HCT116 (cell line): ENCODE measurements around the gene THRB. TPM values are rescaled to one million over a fixed set of nuclear protein-coding genes. Genes with fewer than 3 reads are reported as not detected.

ENCODE experiments used
- ATAC-seq: fragments of 200-7000 bp; cut with Tn5 transposase; 2 replicates; pipeline ENCODE4 v1.9.1; 2020; ENCODE audit warnings: mild to moderate bottlenecking, moderate library complexity
- BruUV-seq: library from RNA; stranded (reverse); fragments of 400-500 nt; replicated peaks from 2 replicates; lab custom pipeline; 2021; lab: Mats Ljungman, UMichigan
- CTCF ChIA-PET: fragments of 300-600 bp; sonication (Branson Sonifier 250); formaldehyde crosslinking; loops from one replicate; lab custom pipeline; 2021; ENCODE audit warnings: antibody characterized with exemption; lab: Charles Lee
- POLR2A ChIA-PET: fragments of 300-600, 350-600 bp; sonication (Branson Sonifier 250); formaldehyde crosslinking; loops from one replicate; lab custom pipeline; 2021; ENCODE audit warnings: antibody characterized with exemption; lab: Charles Lee
- RAD21 ChIA-PET, 2 experiments: fragments of 300-600 bp; sonication (Branson Sonifier 250); formaldehyde crosslinking; loops; one replicate each; lab custom pipeline; 2023; ENCODE audit warnings: low total read pairs in 2 of 2; ENCODE audit not compliant: uncharacterized antibody in 2 of 2, unreplicated experiment in 2 of 2, low non-redundant PET in 1 of 2; lab: Charles Lee
- DNase-seq: peaks from one replicate; pipeline ENCODE4 v3.0.0-alpha.2; 2010; ENCODE audit warnings: low read depth, low spot score
- H2AFZ ChIP-seq: fragments of 200-600 bp; shearing (Covaris generic), sonication (generic); 2 replicates; pipeline ENCODE4 v1.6.1; 2017; ENCODE audit warnings: low read depth, mixed run types, mixed read lengths, antibody characterized with exemption, low read length; ENCODE audit not compliant: poor library complexity, severe bottlenecking
- H3K27ac ChIP-seq: 2 replicates; pipeline ENCODE4 v1.5.1; 2012; ENCODE audit warnings: low read depth, low read length
- H3K27me3 ChIP-seq: fragments of 200-600 bp; sonication (generic); 2 replicates; pipeline ENCODE4 v1.6.1; 2016; ENCODE audit warnings: mixed run types, low read length, mixed read lengths; ENCODE audit not compliant: insufficient read depth
- H3K36me3 ChIP-seq, 2 experiments: fragments of 200-500 bp in 1 of 2; fragments of 200-600 bp in 1 of 2; sonication (Bioruptor generic) in 1 of 2; sonication (generic) in 1 of 2; 2 replicates each; pipeline versions ENCODE4 v1.5.1 to v1.6.1; 2014 to 2016; ENCODE audit warnings: low read length in 2 of 2, inconsistent platforms in 1 of 2, mixed read lengths in 1 of 2, mixed run types in 1 of 2; ENCODE audit not compliant: insufficient read depth in 2 of 2, control insufficient read depth in 1 of 2
- H3K4me1 ChIP-seq, 2 experiments: fragments of 200-600 bp in 1 of 2; sonication (generic) in 1 of 2; 2 replicates each; pipeline versions ENCODE4 v1.5.1 to v1.6.1; 2012 to 2017; ENCODE audit warnings: low read length in 2 of 2, inconsistent platforms in 1 of 2, mild to moderate bottlenecking in 1 of 2, mixed read lengths in 1 of 2, mixed run types in 1 of 2, moderate library complexity in 1 of 2; ENCODE audit not compliant: insufficient read depth in 2 of 2, control insufficient read depth in 1 of 2
- H3K4me2 ChIP-seq: fragments of 200-600 bp; sonication (generic); 2 replicates; pipeline ENCODE4 v1.6.1; 2017; ENCODE audit warnings: mixed run types, low read length, mixed read lengths
- H3K4me3 ChIP-seq, 2 experiments: fragments of 200-600 bp in 1 of 2; sonication (generic) in 1 of 2; replicated peaks in 1 of 2; 2 replicates each; pipeline ENCODE4 v1.5.1; 2011 to 2016; ENCODE audit warnings: low read length in 2 of 2, control low read depth in 1 of 2, low read depth in 1 of 2, mild to moderate bottlenecking in 1 of 2, mixed read lengths in 1 of 2, mixed run types in 1 of 2
- H3K79me2 ChIP-seq: fragments of 200-600 bp; sonication (generic); 2 replicates; pipeline ENCODE4 v1.6.1; 2017; ENCODE audit warnings: mild to moderate bottlenecking, mixed run types, low read length, moderate library complexity, mixed read lengths; ENCODE audit not compliant: insufficient read depth
- H3K9ac ChIP-seq: fragments of 200-600 bp; sonication (generic); 2 replicates; pipeline ENCODE4 v1.6.1; 2016; ENCODE audit warnings: low read length, mixed read lengths
- H3K9me2 ChIP-seq: fragments of 200-600 bp; sonication (generic), shearing (Covaris generic); 2 replicates; pipeline ENCODE4 v1.6.1; 2017; ENCODE audit warnings: mixed run types, mild to moderate bottlenecking, moderate library complexity; ENCODE audit not compliant: insufficient read depth
- H3K9me3 ChIP-seq, 2 experiments: fragments of 200-500 bp in 1 of 2; fragments of 200-600 bp in 1 of 2; sonication (Bioruptor generic) in 1 of 2; sonication (generic) in 1 of 2; 2 replicates each; pipeline ENCODE4 v1.6.1; 2014 to 2017; ENCODE audit warnings: low read length in 2 of 2, mixed read lengths in 2 of 2, inconsistent platforms in 1 of 2, low read depth in 1 of 2, mild to moderate bottlenecking in 1 of 2, mixed run types in 1 of 2, moderate library complexity in 1 of 2; ENCODE audit not compliant: control insufficient read depth in 1 of 2, insufficient read depth in 1 of 2
- H4K20me1 ChIP-seq: fragments of 200-600 bp; sonication (generic), shearing (Covaris generic); 2 replicates; pipeline ENCODE4 v1.6.1; 2017; ENCODE audit warnings: mixed run types, mild to moderate bottlenecking, moderate library complexity; ENCODE audit not compliant: insufficient read depth
- CBX3 ChIP-seq: IDR thresholded peaks from 2 replicates; pipeline ENCODE4 v1.6.1; 2012; ENCODE audit warnings: low read depth
- CEBPB ChIP-seq: IDR thresholded peaks from 2 replicates; pipeline ENCODE4 v1.6.1; 2012; ENCODE audit warnings: low read depth
- EZH2 ChIP-seq: fragments of 200-600 bp; sonication (generic); IDR thresholded peaks from 2 replicates; pipeline ENCODE4 v1.6.1; 2017; ENCODE audit warnings: antibody characterized with exemption, mixed run types
- EZH2phosphoT487 ChIP-seq: fragments of 200-600 bp; IDR thresholded peaks from 2 replicates; pipeline ENCODE4 v1.6.1; 2018; ENCODE audit warnings: antibody characterized with exemption, borderline replicate concordance
- FOSL1 ChIP-seq: IDR thresholded peaks from 2 replicates; pipeline ENCODE4 v1.6.1; 2012; ENCODE audit warnings: low read depth
- POLR2A ChIP-seq: IDR thresholded peaks from 2 replicates; pipeline ENCODE4 v1.7.0; 2011; ENCODE audit warnings: borderline replicate concordance; ENCODE audit not compliant: insufficient read depth, insufficient read length; ENCODE audit errors: extremely low read depth
- TCF7L2 ChIP-seq: IDR thresholded peaks from 2 replicates; pipeline ENCODE4 v1.7.0; 2011; ENCODE audit warnings: borderline replicate concordance, inconsistent platforms; ENCODE audit not compliant: insufficient read depth, insufficient read length; ENCODE audit errors: extremely low read depth
- YY1 ChIP-seq: IDR thresholded peaks from 2 replicates; pipeline ENCODE4 v1.6.1; 2011; ENCODE audit warnings: low read length, low read depth, moderate library complexity, mild to moderate bottlenecking; ENCODE audit not compliant: insufficient replicate concordance; ENCODE audit errors: extremely low read depth
- ZFX ChIP-seq: fragments of 450-650 bp; IDR thresholded peaks from 2 replicates; pipeline ENCODE4 v1.6.1; 2017
- intact Hi-C: fragments of 100-400 bp; cut with micrococcal nuclease; formaldehyde crosslinking; loops from 2 replicates; pipeline ENCODE4 v1.10.0; 2022
- total RNA-seq: library from RNA; stranded (reverse); gene quantifications from one replicate; pipeline ENCODE4 v1.2.1, GENCODE V29; 2021; ENCODE audit not compliant: unreplicated experiment
- TF ChIP-seq, protein P1 (sequence below): IDR thresholded peaks from 2 replicates; pipeline ENCODE4 v1.6.1; 2012
- TF ChIP-seq, protein P2 (sequence below): IDR thresholded peaks from 2 replicates; pipeline ENCODE4 v1.6.1; 2012
- TF ChIP-seq, protein P3 (sequence below), 3 experiments: fragments of 200-600 bp in 1 of 3; sonication (generic) in 1 of 3; IDR thresholded peaks in 2 of 3; conservative IDR thresholded peaks in 1 of 3; 2 replicates each; pipeline ENCODE4 v1.5.1; 2012 to 2017; ENCODE audit warnings: low read depth in 2 of 3, low read length in 2 of 3, antibody characterized with exemption in 1 of 3, borderline replicate concordance in 1 of 3, control low read depth in 1 of 3, mild to moderate bottlenecking in 1 of 3, mixed read lengths in 1 of 3, mixed run types in 1 of 3, moderate library complexity in 1 of 3; ENCODE audit not compliant: insufficient read depth in 1 of 3
- TF ChIP-seq, protein P4 (sequence below): IDR thresholded peaks from 2 replicates; pipeline ENCODE4 v1.6.1; 2011; ENCODE audit warnings: mild to moderate bottlenecking, low read length, moderate library complexity; ENCODE audit not compliant: insufficient replicate concordance; ENCODE audit errors: extremely low read depth

THRB gene
- total RNA-seq, 1 experiment from 2014 or later, result 2.5 TPM

DNA sequence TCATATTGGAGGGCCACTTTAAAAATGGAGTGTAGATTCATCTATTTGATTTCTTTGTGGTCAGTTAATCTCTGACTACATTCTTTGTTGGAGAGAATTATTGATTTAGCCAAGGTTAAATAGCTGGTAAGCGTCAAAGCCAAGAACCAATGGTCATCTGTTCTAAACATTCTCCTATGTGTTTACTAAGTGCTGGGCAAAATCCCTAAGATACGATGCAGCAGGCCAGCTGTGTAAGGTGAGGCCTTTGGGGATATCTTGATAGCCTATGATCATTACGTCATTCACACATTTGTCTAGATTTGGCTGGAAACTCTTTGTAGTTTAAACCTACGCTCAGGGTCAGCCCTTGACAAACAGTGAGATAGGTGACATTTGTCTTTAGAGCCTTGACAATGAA is 313.4 kb downstream of the THRB start:
- no peak for ATAC-seq
- no peak overlapping the region for H3K9ac ChIP-seq
- ChIA-PET POLR2A (no interaction called here), RAD21 (no interaction called here), CTCF (no interaction called here)
- no peaks in the 10 kb centered on the region for H3K27me3 ChIP-seq
- H3K9me3 ChIP-seq, result no peaks in the 10 kb centered on the region
- BruUV-seq, result no TSS peak
- no peaks in the 10 kb centered on the region for H3K4me1 ChIP-seq
- TF ChIP-seq EZH2phosphoT487 (no peak), CEBPB (no peak), POLR2A (no peak)
- no peak overlapping the region for H3K4me3 ChIP-seq
- no peaks in the 10 kb centered on the region for H3K36me3 ChIP-seq
- no peak overlapping the region for H3K27ac ChIP-seq
- no peaks in the 10 kb centered on the region for H3K79me2 ChIP-seq
- no peaks in the 10 kb centered on the region for H4K20me1 ChIP-seq
- intact Hi-C loops, result no loop called here
- no peak for DNase-seq
- no peaks in the 10 kb centered on the region for H3K9me2 ChIP-seq
- no peak overlapping the region for H3K4me2 ChIP-seq
- H2AFZ ChIP-seq, result no peak overlapping the region

DNA sequence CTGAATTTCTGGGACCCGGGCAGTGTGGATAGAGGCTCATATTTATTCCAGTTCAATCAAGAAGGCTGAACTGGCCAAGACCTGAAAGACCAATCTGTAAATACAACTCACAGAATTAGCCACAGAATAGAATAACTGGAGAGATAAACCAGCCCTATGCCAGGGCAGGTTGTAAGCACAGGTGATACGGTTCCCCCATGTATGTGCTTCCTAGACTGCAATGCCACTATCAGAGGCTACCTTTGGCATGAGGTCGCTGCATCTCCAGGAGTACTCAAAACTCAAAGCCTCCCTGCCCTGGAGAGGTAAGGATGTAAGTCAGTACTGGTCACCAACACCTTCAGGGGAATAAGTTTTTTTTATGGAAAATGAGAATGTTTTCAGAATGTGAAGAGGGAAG is 314.0 kb downstream of the THRB start:
- no peak overlapping the region for H3K9ac ChIP-seq
- no peak for TF ChIP-seq FOSL1
- TF ChIP-seq, protein P1, sequence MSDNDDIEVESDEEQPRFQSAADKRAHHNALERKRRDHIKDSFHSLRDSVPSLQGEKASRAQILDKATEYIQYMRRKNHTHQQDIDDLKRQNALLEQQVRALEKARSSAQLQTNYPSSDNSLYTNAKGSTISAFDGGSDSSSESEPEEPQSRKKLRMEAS, result no peak
- no peak for TF ChIP-seq CBX3
- TF ChIP-seq ZFX, result no peak
- no peak for TF ChIP-seq YY1
- TF ChIP-seq, protein P2, sequence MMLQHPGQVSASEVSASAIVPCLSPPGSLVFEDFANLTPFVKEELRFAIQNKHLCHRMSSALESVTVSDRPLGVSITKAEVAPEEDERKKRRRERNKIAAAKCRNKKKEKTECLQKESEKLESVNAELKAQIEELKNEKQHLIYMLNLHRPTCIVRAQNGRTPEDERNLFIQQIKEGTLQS, result no peak
- TF ChIP-seq TCF7L2, result no peak
- TF ChIP-seq EZH2phosphoT487, result no peak
- TF ChIP-seq, protein P3, sequence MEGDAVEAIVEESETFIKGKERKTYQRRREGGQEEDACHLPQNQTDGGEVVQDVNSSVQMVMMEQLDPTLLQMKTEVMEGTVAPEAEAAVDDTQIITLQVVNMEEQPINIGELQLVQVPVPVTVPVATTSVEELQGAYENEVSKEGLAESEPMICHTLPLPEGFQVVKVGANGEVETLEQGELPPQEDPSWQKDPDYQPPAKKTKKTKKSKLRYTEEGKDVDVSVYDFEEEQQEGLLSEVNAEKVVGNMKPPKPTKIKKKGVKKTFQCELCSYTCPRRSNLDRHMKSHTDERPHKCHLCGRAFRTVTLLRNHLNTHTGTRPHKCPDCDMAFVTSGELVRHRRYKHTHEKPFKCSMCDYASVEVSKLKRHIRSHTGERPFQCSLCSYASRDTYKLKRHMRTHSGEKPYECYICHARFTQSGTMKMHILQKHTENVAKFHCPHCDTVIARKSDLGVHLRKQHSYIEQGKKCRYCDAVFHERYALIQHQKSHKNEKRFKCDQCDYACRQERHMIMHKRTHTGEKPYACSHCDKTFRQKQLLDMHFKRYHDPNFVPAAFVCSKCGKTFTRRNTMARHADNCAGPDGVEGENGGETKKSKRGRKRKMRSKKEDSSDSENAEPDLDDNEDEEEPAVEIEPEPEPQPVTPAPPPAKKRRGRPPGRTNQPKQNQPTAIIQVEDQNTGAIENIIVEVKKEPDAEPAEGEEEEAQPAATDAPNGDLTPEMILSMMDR (IDR thresholded peaks at IDR 0.05 in 2 of 3, conservative IDR thresholded peaks at IDR 0.05 in 1 of 3; ENCODE audit: borderline replicate concordance in 1 of 3, insufficient read depth in 1 of 3, low read depth in 2 of 3, low read length in 2 of 3), result no peak
- TF ChIP-seq, protein P4, sequence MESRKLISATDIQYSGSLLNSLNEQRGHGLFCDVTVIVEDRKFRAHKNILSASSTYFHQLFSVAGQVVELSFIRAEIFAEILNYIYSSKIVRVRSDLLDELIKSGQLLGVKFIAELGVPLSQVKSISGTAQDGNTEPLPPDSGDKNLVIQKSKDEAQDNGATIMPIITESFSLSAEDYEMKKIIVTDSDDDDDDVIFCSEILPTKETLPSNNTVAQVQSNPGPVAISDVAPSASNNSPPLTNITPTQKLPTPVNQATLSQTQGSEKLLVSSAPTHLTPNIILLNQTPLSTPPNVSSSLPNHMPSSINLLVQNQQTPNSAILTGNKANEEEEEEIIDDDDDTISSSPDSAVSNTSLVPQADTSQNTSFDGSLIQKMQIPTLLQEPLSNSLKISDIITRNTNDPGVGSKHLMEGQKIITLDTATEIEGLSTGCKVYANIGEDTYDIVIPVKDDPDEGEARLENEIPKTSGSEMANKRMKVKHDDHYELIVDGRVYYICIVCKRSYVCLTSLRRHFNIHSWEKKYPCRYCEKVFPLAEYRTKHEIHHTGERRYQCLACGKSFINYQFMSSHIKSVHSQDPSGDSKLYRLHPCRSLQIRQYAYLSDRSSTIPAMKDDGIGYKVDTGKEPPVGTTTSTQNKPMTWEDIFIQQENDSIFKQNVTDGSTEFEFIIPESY, result no peak
- no peak for TF ChIP-seq EZH2
- intact Hi-C loops, result no loop called here
- no peaks in the 10 kb centered on the region for H3K9me2 ChIP-seq
- H3K27ac ChIP-seq, result no peak overlapping the region
- no peak overlapping the region for H3K4me2 ChIP-seq
- no peaks in the 10 kb centered on the region for H3K79me2 ChIP-seq
- no peaks in the 10 kb centered on the region for H4K20me1 ChIP-seq
- H3K36me3 ChIP-seq, result no peaks in the 10 kb centered on the region
- ChIA-PET CTCF (no interaction called here), RAD21 (no interaction called here), POLR2A (no interaction called here)
- ATAC-seq, result no peak
- DNase-seq, result no peak
- BruUV-seq, result no TSS peak
- H3K9me3 ChIP-seq, result no peaks in the 10 kb centered on the region
- H3K4me3 ChIP-seq, result no peak overlapping the region
- no peaks in the 10 kb centered on the region for H3K27me3 ChIP-seq
- H3K4me1 ChIP-seq, result no peaks in the 10 kb centered on the region
- H2AFZ ChIP-seq, result no peak overlapping the region
